NCI-H146 treated with DMSO at 0.1 percent for 48 hours (cell line): ENCODE results near the gene SH3BP1.

Experiments
- DNase-seq: peaks from one replicate; lab custom pipeline; 2025; ENCODE audit not compliant: unreplicated experiment; lab: John Stamatoyannopoulos, UW

SH3BP1 gene

GRCh38 chr22:37611207-37611606 is 28.3 kb upstream of the SH3BP1 start:
- DNase-seq = no peak

- no peak for DNase-seq
Observed at GRCh38 chr22:37616201-37617083, 23.0 kb upstream of the SH3BP1 start.

DNA sequence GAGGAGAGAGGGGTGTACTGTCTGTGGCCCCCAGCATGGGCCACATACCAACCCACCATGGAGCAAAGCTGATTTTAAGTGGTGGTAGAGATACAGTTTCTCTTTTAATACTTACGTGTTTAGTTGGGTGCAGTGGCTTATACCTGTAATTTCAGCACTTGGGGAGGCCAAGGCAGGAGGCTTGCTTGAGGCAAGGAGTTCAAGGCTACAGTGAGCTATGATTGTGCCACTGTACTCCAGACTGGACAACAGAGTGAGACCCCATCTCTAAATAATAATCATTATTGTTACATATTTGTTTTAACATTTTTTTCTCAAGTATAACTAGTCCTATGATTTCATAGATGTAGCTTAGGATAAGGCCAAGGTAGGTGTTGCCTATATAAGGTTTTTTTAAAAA is 22.0 kb upstream of the SH3BP1 start:
- no peak for DNase-seq

GRCh38 chr22:37618072-37618656 is 21.3 kb upstream of the SH3BP1 start:
- DNase-seq = no peak

GRCh38 chr22:37618674-37619073 is 20.8 kb upstream of the SH3BP1 start:
- no peak for DNase-seq

- DNase-seq = no peak
Observed at GRCh38 chr22:37619991-37620390, 19.5 kb upstream of the SH3BP1 start.

DNA sequence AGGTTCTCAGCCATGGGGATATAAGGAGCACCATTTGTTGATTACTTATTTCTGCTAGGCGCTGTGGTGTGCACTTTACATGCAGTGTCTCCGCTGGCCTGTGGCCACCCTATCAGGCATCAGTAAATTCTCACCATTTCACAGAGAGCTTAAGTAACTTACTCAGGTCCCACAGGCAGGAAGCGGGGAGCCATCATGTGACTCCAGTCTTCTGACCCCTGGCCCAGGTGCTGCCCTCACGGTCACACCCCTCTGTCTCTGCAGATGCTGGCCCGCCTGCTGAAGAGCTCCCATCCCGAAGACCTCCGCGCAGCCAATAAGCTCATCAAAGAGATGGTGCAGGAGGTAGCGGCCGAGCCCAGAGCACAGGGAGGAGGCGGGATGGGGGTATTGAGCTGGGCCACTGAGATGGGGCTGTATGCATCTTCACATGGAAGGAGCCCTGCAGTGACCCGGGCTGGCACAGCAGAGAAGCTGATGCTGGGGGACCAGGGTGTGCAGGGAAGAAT is 18.1 kb upstream of the SH3BP1 start:
- no peak for DNase-seq

DNA sequence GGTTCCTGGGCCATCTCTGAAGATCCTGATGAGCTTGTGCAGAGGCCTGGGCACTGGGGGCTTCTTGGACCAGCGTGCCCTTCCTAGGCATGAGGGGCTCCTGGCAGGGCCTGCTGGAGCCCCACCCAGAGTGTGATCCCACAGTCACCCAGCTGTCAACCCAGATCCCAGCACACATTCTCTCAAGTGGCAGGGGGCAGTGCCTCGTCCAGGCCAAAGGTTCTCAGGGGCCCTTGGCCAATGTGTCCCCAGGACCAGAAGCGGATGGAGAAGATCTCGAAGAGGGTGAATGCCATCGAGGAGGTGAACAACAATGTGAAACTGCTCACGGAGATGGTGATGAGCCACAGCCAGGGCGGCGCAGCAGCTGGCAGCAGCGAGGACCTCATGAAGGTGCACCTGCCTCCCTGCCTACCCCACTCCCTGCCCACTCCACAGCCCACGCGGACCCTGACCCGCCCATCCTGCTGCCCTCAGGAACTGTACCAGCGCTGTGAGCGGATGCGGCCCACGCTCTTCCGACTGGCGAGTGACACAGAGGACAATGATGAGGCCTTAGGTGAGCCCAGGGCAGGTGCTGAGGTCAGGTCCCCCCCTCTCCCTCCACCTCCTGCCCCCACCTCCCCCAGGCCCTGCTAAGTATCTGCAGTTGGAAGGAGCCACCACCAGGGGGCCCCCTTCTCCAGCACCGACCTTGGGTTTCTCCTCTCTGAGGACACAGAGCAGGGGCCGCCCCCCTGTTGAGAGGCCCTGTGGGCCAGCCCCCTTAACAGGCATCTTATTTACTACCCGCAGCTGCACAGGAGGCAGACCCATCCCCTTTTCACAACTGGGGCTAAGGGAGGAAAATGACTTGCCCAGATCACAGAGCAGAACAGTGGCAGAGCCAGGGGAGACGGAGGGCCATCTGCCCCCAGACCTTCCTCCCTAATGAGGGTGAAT is 16.1 kb upstream of the SH3BP1 start:
- no peak for DNase-seq

DNA sequence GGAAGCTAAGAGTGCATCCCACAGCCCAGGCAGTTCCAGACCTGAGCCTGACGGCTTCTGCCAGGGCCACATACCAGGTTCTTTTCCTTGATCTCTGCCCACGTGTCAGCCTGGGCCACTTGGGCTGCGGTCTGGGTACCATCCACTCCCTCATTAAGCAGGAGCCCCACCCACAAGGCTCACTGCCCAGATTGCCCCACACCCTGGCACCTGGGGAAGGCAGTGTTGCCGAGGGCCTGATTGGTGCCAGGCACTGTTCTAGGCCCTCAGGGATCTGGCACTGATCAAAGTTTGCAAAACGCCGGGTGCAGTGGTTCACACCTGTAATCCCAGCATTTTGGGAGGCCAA is 15.5 kb upstream of the SH3BP1 start:
- no peak for DNase-seq

DNA sequence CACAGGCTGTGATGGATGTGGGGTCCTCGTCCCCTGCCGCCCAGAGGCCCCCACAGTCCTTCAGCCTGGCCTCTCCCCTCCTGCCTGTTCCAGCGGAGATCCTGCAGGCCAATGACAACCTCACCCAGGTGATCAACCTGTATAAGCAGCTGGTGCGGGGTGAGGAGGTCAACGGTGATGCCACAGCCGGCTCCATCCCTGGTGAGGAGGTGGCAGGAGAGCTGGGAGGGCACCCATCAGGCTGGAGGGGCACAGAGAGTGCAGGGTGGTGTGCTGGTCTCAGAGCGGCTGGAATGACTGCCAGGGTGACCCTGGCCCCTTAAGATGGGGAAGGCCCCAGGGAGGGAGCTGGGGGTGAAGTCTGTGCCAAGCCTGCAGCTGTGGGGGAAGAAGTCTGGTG is 14.6 kb upstream of the SH3BP1 start:
- no peak for DNase-seq

DNA sequence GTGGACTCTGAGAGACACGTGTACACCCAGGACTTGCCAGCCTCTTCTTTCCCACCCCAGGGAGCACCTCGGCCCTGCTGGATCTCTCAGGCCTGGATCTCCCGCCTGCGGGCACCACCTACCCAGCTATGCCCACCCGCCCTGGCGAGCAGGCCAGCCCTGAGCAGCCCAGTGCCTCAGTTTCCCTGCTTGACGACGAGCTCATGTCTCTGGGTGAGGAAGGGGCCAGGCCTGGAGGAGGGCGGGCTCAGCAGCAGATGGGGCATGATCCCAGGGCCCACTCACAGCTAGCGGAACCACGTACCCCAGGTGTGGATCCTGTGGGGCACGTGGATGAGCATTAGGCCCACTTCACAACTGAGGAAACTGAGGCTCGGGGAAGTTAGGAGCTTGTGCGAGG is 13.7 kb upstream of the SH3BP1 start:
- no peak for DNase-seq

- no peak for DNase-seq
Observed at GRCh38 chr22:37626144-37626543, 13.3 kb upstream of the SH3BP1 start.

- no peak for DNase-seq
Observed at GRCh38 chr22:37626556-37627075, 12.9 kb upstream of the SH3BP1 start.

DNA sequence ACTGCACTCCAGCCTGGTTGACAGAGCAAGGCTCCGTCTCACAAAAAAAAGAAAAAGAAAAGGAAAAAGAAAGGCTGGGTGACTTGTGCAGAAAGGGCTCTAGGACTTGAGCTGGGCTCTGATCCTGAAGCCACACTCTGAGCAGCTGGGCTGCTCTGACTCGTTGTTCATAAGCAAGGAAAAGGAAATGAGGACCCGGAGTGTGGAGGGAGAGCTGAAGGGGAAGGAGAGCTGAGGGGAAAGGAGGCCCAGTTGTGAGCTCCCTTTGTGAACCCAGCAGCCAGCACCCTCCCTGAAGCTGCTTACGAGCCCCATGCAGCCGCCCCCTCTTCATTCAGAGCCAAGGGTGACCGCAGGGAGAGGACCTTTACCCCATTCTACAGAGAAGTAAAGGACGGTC is 12.3 kb upstream of the SH3BP1 start:
- no peak for DNase-seq

GRCh38 chr22:37627545-37627944 is 11.9 kb upstream of the SH3BP1 start:
- DNase-seq = no peak

GRCh38 chr22:37628830-37629229 is 10.6 kb upstream of the SH3BP1 start:
- no peak for DNase-seq

DNA sequence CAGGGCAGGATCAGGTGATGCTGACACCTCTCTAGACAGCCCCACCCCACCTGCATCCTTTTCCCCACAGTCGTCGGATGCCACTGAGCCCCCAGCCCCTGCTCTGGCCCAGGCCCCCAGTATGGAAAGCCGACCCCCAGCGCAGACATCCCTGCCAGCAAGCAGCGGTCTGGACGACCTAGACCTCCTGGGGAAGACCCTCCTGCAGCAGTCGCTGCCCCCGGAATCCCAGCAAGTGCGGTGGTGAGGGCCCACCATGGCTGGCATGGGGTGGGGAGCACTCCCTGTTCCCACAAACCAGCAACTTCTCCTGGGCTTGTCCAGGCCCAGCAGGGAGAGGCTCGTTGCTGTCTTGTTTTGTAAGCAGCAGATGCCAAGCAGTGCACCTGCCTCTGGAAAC is 9.5 kb upstream of the SH3BP1 start:
- DNase-seq = no peak

GRCh38 chr22:37630839-37631435 is 8.5 kb upstream of the SH3BP1 start:
- no peak for DNase-seq

DNA sequence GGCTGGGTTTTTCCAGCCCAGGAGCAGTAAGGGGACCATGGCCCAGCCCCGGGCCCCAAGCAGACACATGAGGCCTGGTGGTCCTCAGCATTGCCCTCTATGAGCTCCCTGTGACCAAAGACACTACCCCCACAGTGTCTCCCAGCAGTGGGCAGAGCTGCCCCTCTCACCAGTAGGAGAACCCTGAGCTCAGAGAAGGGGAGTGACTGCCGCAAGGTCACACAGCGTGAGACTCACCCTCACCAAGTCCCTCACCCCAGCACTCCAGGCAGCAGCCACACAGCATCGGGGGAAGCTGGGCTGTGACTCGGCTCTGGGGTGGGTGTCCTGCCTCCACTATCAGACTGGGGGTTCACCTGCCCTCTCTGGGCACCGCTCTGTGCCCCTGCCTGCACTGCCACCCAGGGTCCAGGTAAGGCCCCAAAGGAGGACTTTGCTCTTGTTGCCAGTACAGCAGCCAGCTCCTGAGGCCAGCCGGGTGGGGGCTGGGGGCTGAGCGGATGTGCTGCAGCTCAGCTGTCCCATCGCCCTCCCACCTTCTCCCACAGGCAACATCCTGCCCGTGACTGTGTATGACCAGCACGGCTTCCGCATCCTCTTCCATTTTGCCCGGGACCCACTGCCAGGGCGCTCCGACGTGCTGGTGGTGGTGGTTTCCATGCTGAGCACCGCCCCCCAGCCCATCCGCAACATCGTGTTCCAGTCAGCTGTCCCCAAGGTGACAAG is 7.9 kb upstream of the SH3BP1 start:
- no peak for DNase-seq
